Measurements from ENCODE around the gene CD96.
"Not testable (repeated sequence)": the region's sequence is repeated elsewhere in the genome, so short reads cannot be mapped to it uniquely, and the experiment has no call there.

The CD96 gene

GRCh38 chr3:111534701-111535100 is 7.3 kb upstream of the CD96 start:
- H3K9me3 ChIP-seq (ENCODE audit: low read length), result no peaks in the 10 kb centered on the region
- no peaks in the 10 kb centered on the region for H3K36me3 ChIP-seq (ENCODE audit: insufficient read depth, low read length)
- H3K9ac ChIP-seq (ENCODE audit: low read length), result no peak overlapping the region
- H3K4me1 ChIP-seq (ENCODE audit: insufficient read depth, low read length), result no peaks in the 10 kb centered on the region
- no peaks in the 10 kb centered on the region for H3K27me3 ChIP-seq (ENCODE audit: control insufficient read depth in 1 of 2, insufficient read depth in 2 of 2, low read length in 2 of 2)
- H3K27ac ChIP-seq (ENCODE audit: low read depth, low read length), result no peak overlapping the region
- no peak overlapping the region for H3K4me3 ChIP-seq (ENCODE audit: low read depth in 1 of 2, low read length in 2 of 2)

- Histone ChIP-seq H3K4me1 (ENCODE audit: insufficient read depth, low read length) (no peaks in the 10 kb centered on the region), H3K4me3 (ENCODE audit: low read depth in 1 of 2, low read length in 2 of 2) (no peak overlapping the region), H3K9me3 (ENCODE audit: low read length) (no peaks in the 10 kb centered on the region), H3K27ac (ENCODE audit: low read depth, low read length) (no peak overlapping the region), H3K9ac (ENCODE audit: low read length) (no peak overlapping the region), H3K27me3 (ENCODE audit: control insufficient read depth in 1 of 2, insufficient read depth in 2 of 2, low read length in 2 of 2) (no peaks in the 10 kb centered on the region), H3K36me3 (ENCODE audit: insufficient read depth, low read length) (no peaks in the 10 kb centered on the region)
Observed at GRCh38 chr3:111538111-111538510, 3.9 kb upstream of the CD96 start.

GRCh38 chr3:111538681-111539083 is 3.3 kb upstream of the CD96 start:
- H3K27ac ChIP-seq (ENCODE audit: low read depth, low read length), result no peak overlapping the region

GRCh38 chr3:111539351-111540331 is 2.4 kb upstream of the CD96 start:
- Histone ChIP-seq H3K4me3 (ENCODE audit: low read depth in 1 of 2, low read length in 2 of 2) (no peak overlapping the region), H3K9ac (ENCODE audit: low read length) (no peak overlapping the region), H3K27ac (ENCODE audit: low read depth, low read length) (no peak overlapping the region), H3K4me1 (ENCODE audit: insufficient read depth, low read length) (no peaks in the 10 kb centered on the region), H3K36me3 (ENCODE audit: insufficient read depth, low read length) (no peaks in the 10 kb centered on the region), H3K27me3 (ENCODE audit: control insufficient read depth in 1 of 2, insufficient read depth in 2 of 2, low read length in 2 of 2) (no peaks in the 10 kb centered on the region), H3K9me3 (ENCODE audit: low read length) (no peaks in the 10 kb centered on the region)

More at GRCh38 chr3:111538681-111539083, 3.3 kb upstream of the CD96 start:
- Histone ChIP-seq H3K9ac (ENCODE audit: low read length) (no peak overlapping the region), H3K36me3 (ENCODE audit: insufficient read depth, low read length) (no peaks in the 10 kb centered on the region), H3K9me3 (ENCODE audit: low read length) (no peaks in the 10 kb centered on the region), H3K4me3 (ENCODE audit: low read depth in 1 of 2, low read length in 2 of 2) (no peak overlapping the region), H3K27me3 (ENCODE audit: control insufficient read depth in 1 of 2, insufficient read depth in 2 of 2, low read length in 2 of 2) (no peaks in the 10 kb centered on the region), H3K4me1 (ENCODE audit: insufficient read depth, low read length) (no peaks in the 10 kb centered on the region)

GRCh38 chr3:111541391-111541790 is 606 bp upstream of the CD96 start:
- no peaks in the 10 kb centered on the region for H3K9me3 ChIP-seq (ENCODE audit: low read length)
- no peaks in the 10 kb centered on the region for H3K4me1 ChIP-seq (ENCODE audit: insufficient read depth, low read length)
- H3K36me3 ChIP-seq (ENCODE audit: insufficient read depth, low read length), result no peaks in the 10 kb centered on the region
- no peak overlapping the region for H3K4me3 ChIP-seq (ENCODE audit: low read depth in 1 of 2, low read length in 2 of 2)
- H3K27me3 ChIP-seq (ENCODE audit: control insufficient read depth in 1 of 2, insufficient read depth in 2 of 2, low read length in 2 of 2), result no peaks in the 10 kb centered on the region
- no peak overlapping the region for H3K9ac ChIP-seq (ENCODE audit: low read length)
- H3K27ac ChIP-seq (ENCODE audit: low read depth, low read length), result no peak overlapping the region

GRCh38 chr3:111542611-111543300 is 759 bp downstream of the CD96 start:
- Histone ChIP-seq H3K36me3 (ENCODE audit: insufficient read depth, low read length) (no peaks in the 10 kb centered on the region), H3K9me3 (ENCODE audit: low read length) (no peaks in the 10 kb centered on the region), H3K9ac (ENCODE audit: low read length) (no peak overlapping the region), H3K4me1 (ENCODE audit: insufficient read depth, low read length) (no peaks in the 10 kb centered on the region), H3K4me3 (ENCODE audit: low read depth in 1 of 2, low read length in 2 of 2) (no peak overlapping the region), H3K27ac (ENCODE audit: low read depth, low read length) (no peak overlapping the region), H3K27me3 (ENCODE audit: control insufficient read depth in 1 of 2, insufficient read depth in 2 of 2, low read length in 2 of 2) (no peaks in the 10 kb centered on the region)

GRCh38 chr3:111545349-111545748 is 3.4 kb downstream of the CD96 start:
- H3K4me3 ChIP-seq (ENCODE audit: low read depth in 1 of 2, low read length in 2 of 2), result no peak overlapping the region
- H3K9ac ChIP-seq (ENCODE audit: low read length), result no peak overlapping the region
- H3K27me3 ChIP-seq (ENCODE audit: control insufficient read depth in 1 of 2, insufficient read depth in 2 of 2, low read length in 2 of 2), result no peaks in the 10 kb centered on the region
- H3K36me3 ChIP-seq (ENCODE audit: insufficient read depth, low read length), result no peaks in the 10 kb centered on the region
- H3K4me1 ChIP-seq (ENCODE audit: insufficient read depth, low read length), result no peaks in the 10 kb centered on the region
- no peaks in the 10 kb centered on the region for H3K9me3 ChIP-seq (ENCODE audit: low read length)
- no peak overlapping the region for H3K27ac ChIP-seq (ENCODE audit: low read depth, low read length)

GRCh38 chr3:111547631-111548030 is 5.6 kb downstream of the CD96 start:
- Histone ChIP-seq H3K9me3 (ENCODE audit: low read length) (no peaks in the 10 kb centered on the region), H3K27me3 (ENCODE audit: control insufficient read depth in 1 of 2, insufficient read depth in 2 of 2, low read length in 2 of 2) (no peaks in the 10 kb centered on the region), H3K36me3 (ENCODE audit: insufficient read depth, low read length) (no peaks in the 10 kb centered on the region), H3K9ac (ENCODE audit: low read length) (no peak overlapping the region), H3K4me3 (ENCODE audit: low read depth in 1 of 2, low read length in 2 of 2) (no peak overlapping the region), H3K4me1 (ENCODE audit: insufficient read depth, low read length) (no peaks in the 10 kb centered on the region), H3K27ac (ENCODE audit: low read depth, low read length) (no peak overlapping the region)

GRCh38 chr3:111548092-111548491 is 6.1 kb downstream of the CD96 start:
- Histone ChIP-seq H3K4me1 (ENCODE audit: insufficient read depth, low read length) (no peaks in the 10 kb centered on the region), H3K9ac (ENCODE audit: low read length) (no peak overlapping the region), H3K36me3 (ENCODE audit: insufficient read depth, low read length) (no peaks in the 10 kb centered on the region), H3K27me3 (ENCODE audit: control insufficient read depth in 1 of 2, insufficient read depth in 2 of 2, low read length in 2 of 2) (no peaks in the 10 kb centered on the region), H3K9me3 (ENCODE audit: low read length) (no peaks in the 10 kb centered on the region), H3K4me3 (ENCODE audit: low read depth in 1 of 2, low read length in 2 of 2) (no peak overlapping the region), H3K27ac (ENCODE audit: low read depth, low read length) (no peak overlapping the region)

GRCh38 chr3:111548756-111549155 is 6.8 kb downstream of the CD96 start:
- Histone ChIP-seq H3K4me3 (ENCODE audit: low read depth in 1 of 2, low read length in 2 of 2) (no peak overlapping the region), H3K27ac (ENCODE audit: low read depth, low read length) (no peak overlapping the region), H3K4me1 (ENCODE audit: insufficient read depth, low read length) (no peaks in the 10 kb centered on the region), H3K9ac (ENCODE audit: low read length) (no peak overlapping the region), H3K9me3 (ENCODE audit: low read length) (no peaks in the 10 kb centered on the region), H3K27me3 (ENCODE audit: control insufficient read depth in 1 of 2, insufficient read depth in 2 of 2, low read length in 2 of 2) (no peaks in the 10 kb centered on the region), H3K36me3 (ENCODE audit: insufficient read depth, low read length) (no peaks in the 10 kb centered on the region)

GRCh38 chr3:111561902-111562301 is 19.9 kb downstream of the CD96 start:
- not testable (repeated sequence) for H3K27ac ChIP-seq (ENCODE audit: low read depth, low read length); H3K27me3 ChIP-seq (ENCODE audit: control insufficient read depth in 1 of 2, insufficient read depth in 2 of 2, low read length in 2 of 2)

More at GRCh38 chr3:111561902-111562301, 19.9 kb downstream of the CD96 start:
- H3K9ac ChIP-seq (ENCODE audit: low read length); H3K9me3 ChIP-seq (ENCODE audit: low read length); H3K4me3 ChIP-seq (ENCODE audit: low read depth in 1 of 2, low read length in 2 of 2); H3K36me3 ChIP-seq (ENCODE audit: insufficient read depth, low read length); H3K4me1 ChIP-seq (ENCODE audit: insufficient read depth, low read length): not testable (repeated sequence)

Data from muscle layer of colon (tissue), 2 donors.